ENCODE measurements around the gene RNF214.
"Not testable (repeated sequence)": the region's sequence is repeated elsewhere in the genome, so short reads cannot be mapped to it uniquely, and the experiment has no call there.

GRCh38 chr11:117209351-117210125 is 22.9 kb upstream of the RNF214 start:
- not testable (repeated sequence) for TF ChIP-seq CTCF (IDR thresholded peaks at IDR 0.05; ENCODE audit: low read depth, low read length, poor library complexity, severe bottlenecking); EZH2phosphoT487 (IDR thresholded peaks at IDR 0.05; ENCODE audit: borderline replicate concordance, low read length)
